ENCODE data around the gene OR1I1. TPM values are rescaled to one million over a fixed set of nuclear protein-coding genes. Genes with fewer than 3 reads are reported as not detected.
A peak's percentile ranks its signal among the peaks of the same experiment; 100 is the strongest.
"Not testable (repeated sequence)": the region's sequence is repeated elsewhere in the genome, so short reads cannot be mapped to it uniquely, and the experiment has no call there.

The OR1I1 gene
- total RNA-seq, 1 donor from 2014 or later: not detected

- Mint-ChIP-seq H3K36me3 (no peaks in the 10 kb centered on the region), H3K27me3 (ENCODE audit: low read depth) (peaks cover 11% of the 10 kb centered on the region), H3K9me3 (no peaks in the 10 kb centered on the region), H3K4me1 (peaks cover 2% of the 10 kb centered on the region), H3K4me3 (no peak overlapping the region), H3K27ac (no peak overlapping the region)
- TF ChIP-seq CTCF (IDR thresholded peaks at IDR 0.05; ENCODE audit: unreplicated experiment): peak; percentile 95
- DNase-seq (ENCODE audit: low spot score in 2 of 2, unreplicated experiment in 2 of 2): no peak
Measured at GRCh38 chr19:15091918-15092753, 10.1 kb downstream of the OR1I1 start.

GRCh38 chr19:15093001-15093400 is 11.0 kb downstream of the OR1I1 start:
- Mint-ChIP-seq H3K27ac (no peak overlapping the region), H3K27me3 (ENCODE audit: low read depth) (peaks cover 4% of the 10 kb centered on the region), H3K36me3 (no peaks in the 10 kb centered on the region), H3K4me3 (no peak overlapping the region), H3K4me1 (peaks cover 2% of the 10 kb centered on the region), H3K9me3 (no peaks in the 10 kb centered on the region)
- no peak for DNase-seq (ENCODE audit: low spot score in 2 of 2, unreplicated experiment in 2 of 2)
- TF ChIP-seq CTCF (IDR thresholded peaks at IDR 0.05; ENCODE audit: unreplicated experiment): no peak

GRCh38 chr19:15096223-15096622 is 14.2 kb downstream of the OR1I1 start:
- peaks cover under 1% of the 10 kb centered on the region for H3K9me3 Mint-ChIP-seq
- H3K36me3 Mint-ChIP-seq: no peaks in the 10 kb centered on the region
- peaks cover 6% of the 10 kb centered on the region for H3K27me3 Mint-ChIP-seq (ENCODE audit: low read depth)
- no peak overlapping the region for H3K27ac Mint-ChIP-seq
- no peak overlapping the region for H3K4me3 Mint-ChIP-seq
- peaks cover 2% of the 10 kb centered on the region for H3K4me1 Mint-ChIP-seq
- TF ChIP-seq CTCF (IDR thresholded peaks at IDR 0.05; ENCODE audit: unreplicated experiment): no peak
- DNase-seq (ENCODE audit: low spot score in 2 of 2, unreplicated experiment in 2 of 2): no peak

GRCh38 chr19:15097980-15098379 is 16.0 kb downstream of the OR1I1 start:
- not testable (repeated sequence) for H3K9me3 Mint-ChIP-seq; H3K36me3 Mint-ChIP-seq; H3K27ac Mint-ChIP-seq; DNase-seq (ENCODE audit: low spot score in 2 of 2, unreplicated experiment in 2 of 2); H3K4me1 Mint-ChIP-seq; H3K27me3 Mint-ChIP-seq (ENCODE audit: low read depth); H3K4me3 Mint-ChIP-seq

GRCh38 chr19:15098460-15098859 is 16.4 kb downstream of the OR1I1 start:
- DNase-seq (ENCODE audit: low spot score in 2 of 2, unreplicated experiment in 2 of 2): no peak
- peaks cover 1% of the 10 kb centered on the region for H3K36me3 Mint-ChIP-seq
- H3K9me3 Mint-ChIP-seq: peaks cover 11% of the 10 kb centered on the region
- TF ChIP-seq CTCF (IDR thresholded peaks at IDR 0.05; ENCODE audit: unreplicated experiment): no peak
- H3K4me1 Mint-ChIP-seq: no peaks in the 10 kb centered on the region
- H3K27me3 Mint-ChIP-seq (ENCODE audit: low read depth): peaks cover 6% of the 10 kb centered on the region
- no peak overlapping the region for H3K27ac Mint-ChIP-seq
- no peak overlapping the region for H3K4me3 Mint-ChIP-seq

GRCh38 chr19:15099017-15099582 is 17.1 kb downstream of the OR1I1 start:
- TF ChIP-seq CTCF (IDR thresholded peaks at IDR 0.05; ENCODE audit: unreplicated experiment): no peak
- no peak overlapping the region for H3K27ac Mint-ChIP-seq
- H3K27me3 Mint-ChIP-seq (ENCODE audit: low read depth): peaks cover 6% of the 10 kb centered on the region
- H3K9me3 Mint-ChIP-seq: peaks cover 15% of the 10 kb centered on the region
- H3K4me1 Mint-ChIP-seq: no peaks in the 10 kb centered on the region
- no peak overlapping the region for H3K4me3 Mint-ChIP-seq
- DNase-seq (ENCODE audit: low spot score in 2 of 2, unreplicated experiment in 2 of 2): no peak
- peaks cover 5% of the 10 kb centered on the region for H3K36me3 Mint-ChIP-seq
